Measurements from ENCODE around the gene SLC44A1.

The SLC44A1 gene

DNA sequence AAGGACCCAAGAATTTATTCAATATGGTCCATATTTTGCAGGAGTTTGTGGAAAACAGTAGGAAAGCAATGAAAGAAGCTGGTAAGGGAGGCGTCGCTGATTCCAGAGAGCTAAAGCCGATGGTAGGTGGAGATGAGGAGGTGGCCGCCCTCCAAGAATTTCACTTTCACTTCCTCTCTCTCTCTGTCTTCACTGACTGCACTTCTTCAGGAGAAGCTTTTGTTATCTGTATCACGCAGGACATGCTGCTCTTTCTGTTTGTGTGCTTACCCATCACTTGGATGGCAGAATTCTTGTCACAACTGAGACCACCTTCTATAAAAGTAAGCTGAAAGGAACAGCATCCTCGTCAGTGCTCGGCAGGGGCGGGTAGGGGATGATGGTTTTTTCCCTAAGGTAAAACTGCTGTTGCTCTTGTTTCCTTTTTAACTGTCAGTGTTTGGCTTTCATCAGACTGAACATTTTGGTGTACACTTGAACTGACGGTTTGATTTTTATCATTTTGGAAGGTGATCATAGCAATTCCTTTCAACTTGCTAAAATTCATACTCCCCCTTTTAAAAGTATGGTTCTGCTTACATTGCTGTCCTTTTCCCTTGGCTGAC is 141.0 kb downstream of the SLC44A1 start:
- DNase-seq (ENCODE audit: low read depth in 2 of 3, low spot score in 2 of 3), result peak in 1 of 3 experiments; percentile 3

DNA sequence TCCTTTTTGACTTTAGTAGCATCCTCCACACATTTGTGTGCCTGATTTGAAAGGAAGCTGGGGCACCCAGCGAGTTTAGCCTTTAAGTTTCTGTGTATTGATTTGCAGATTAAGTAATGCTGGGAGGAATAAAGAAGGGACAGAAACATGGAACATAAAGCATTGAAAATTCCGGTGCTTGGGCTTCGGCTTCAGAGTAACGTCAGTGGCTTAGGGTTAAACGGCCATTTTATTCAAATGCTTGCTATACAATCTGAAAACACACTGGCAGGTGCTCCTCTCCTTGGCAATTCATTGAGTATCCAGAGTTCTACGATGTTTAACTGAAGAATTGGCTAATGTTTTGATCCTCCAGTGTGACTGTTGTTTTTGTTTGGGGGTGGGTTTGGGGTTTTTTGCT is 145.3 kb downstream of the SLC44A1 start:
- no peak for DNase-seq (ENCODE audit: low read depth in 2 of 3, low spot score in 2 of 3)

DNA sequence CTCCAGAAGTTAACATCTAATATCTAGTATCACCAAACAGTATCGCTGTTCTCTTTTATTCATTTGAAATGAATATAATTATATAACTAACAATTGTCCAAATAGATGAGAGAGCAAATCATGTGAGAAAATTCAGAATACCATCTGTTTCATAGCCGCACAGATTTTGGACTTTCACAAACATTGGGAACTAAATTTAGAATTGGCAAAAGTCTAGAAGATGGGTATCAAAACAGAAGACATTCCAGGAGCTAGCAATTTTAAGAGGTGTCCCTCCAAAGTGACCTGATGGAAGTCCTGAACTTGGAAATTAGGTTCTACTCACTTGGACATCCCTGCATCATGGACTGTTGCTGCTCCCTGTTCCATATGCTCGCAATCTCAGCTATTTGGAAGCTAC is 146.4 kb downstream of the SLC44A1 start:
- DNase-seq (ENCODE audit: low read depth in 2 of 3, low spot score in 2 of 3), result no peak

- no peak for DNase-seq (ENCODE audit: low read depth in 2 of 3, low spot score in 2 of 3)
Observed at GRCh38 chr9:105391288-105391687, 146.8 kb downstream of the SLC44A1 start.

DNA sequence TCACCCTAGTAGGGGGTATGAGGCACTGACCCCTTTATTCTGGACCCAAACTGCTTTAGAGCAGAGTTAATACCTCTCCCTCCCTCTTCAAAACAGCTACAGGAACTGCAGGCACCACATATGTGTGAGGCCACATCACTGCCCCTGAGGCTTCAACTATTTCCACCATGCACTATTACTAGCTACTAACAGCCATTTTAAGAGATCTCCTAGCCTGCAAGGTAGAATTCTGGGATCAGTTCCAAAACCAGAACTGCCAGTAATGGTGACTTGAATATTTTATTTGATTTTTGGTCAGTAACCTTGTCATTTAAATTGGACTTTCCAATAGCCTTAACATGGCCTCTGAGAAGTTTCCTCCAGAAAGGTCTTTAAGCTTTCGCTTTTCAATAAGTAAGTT is 148.1 kb downstream of the SLC44A1 start:
- no peak for DNase-seq (ENCODE audit: low read depth in 2 of 3, low spot score in 2 of 3)

DNA sequence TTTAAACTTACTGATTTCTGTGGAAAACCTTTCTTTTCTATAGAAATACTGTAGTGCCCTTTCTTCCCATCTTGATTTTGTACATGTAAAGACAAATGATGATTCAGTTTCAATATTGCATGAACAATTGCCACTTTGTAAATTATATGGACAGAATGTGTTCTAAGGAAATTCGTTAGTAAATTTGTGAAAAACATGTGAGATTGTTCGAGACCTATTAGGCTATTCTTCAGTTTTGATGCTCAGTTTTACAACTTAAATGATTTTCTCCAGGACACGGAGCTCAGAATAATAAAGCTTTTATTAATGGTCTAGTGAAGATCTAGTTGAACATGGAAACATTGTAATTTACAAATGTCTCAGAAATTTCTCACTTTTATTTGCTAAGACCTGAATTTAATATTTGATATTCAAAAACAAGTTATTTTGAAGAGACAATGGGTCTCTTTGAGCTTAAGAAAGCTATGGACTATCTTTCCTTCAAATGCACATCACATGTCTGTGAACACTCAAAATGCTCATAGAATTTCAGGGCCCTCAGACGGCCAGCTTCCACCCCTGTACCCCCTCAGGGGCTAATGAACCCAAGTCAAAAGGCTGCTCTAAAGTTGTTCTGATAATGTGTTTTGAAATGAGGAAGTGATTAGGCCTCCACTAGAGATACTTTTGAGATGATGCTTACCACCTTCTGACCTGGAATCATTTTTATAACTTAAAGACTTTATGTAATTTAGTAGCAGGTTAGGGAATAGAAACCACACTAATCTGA is 149.3 kb downstream of the SLC44A1 start:
- no peak for DNase-seq (ENCODE audit: low read depth in 2 of 3, low spot score in 2 of 3)

DNA sequence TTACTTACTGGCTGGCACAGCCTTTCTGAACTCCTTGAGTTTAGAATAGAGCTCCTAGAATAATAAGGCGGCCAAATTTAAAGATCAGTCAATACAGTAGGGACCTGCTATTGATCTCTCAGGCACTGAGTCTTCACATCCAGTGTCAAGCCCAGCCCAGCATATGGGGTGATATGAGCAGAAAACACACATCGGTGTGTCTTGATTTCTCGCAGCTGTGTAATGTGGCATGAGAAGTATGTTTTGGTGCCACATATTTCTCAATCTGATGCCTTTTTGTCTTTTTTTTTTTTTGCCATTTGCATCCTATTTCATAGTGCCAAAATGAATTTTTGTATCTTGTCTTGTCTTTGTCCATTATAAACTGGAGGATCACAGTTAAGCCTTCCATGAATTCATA is 152.0 kb downstream of the SLC44A1 start:
- DNase-seq (ENCODE audit: low read depth in 2 of 3, low spot score in 2 of 3), result no peak

DNA sequence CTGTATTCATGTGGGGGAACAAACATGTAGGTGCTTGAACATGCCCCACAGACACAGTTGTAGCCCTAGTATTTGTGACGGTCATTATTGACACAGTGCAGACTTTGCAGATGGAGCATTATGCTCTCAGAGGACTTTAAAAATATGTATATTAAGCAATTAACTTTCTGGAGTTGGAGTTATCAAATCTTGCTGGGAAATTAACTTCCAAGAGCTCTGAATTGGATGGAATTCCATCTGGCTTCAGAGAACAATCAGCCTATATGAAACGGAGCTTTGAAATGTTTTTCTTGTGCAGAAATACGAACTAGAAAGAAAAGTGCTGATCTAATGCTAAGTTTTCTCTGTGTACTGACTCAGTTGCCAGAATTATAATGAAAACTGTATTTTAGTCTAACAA is 152.4 kb downstream of the SLC44A1 start:
- no peak for DNase-seq (ENCODE audit: low read depth in 2 of 3, low spot score in 2 of 3)

- DNase-seq (ENCODE audit: low read depth in 2 of 3, low spot score in 2 of 3), result no peak
Observed at GRCh38 chr9:105399117-105399516, 154.7 kb downstream of the SLC44A1 start.

GRCh38 chr9:105401651-105402050 is 157.2 kb downstream of the SLC44A1 start:
- no peak for DNase-seq (ENCODE audit: low read depth in 2 of 3, low spot score in 2 of 3)

GRCh38 chr9:105403552-105404248 is 159.2 kb downstream of the SLC44A1 start:
- DNase-seq (ENCODE audit: low read depth in 2 of 3, low spot score in 2 of 3), result no peak

DNA sequence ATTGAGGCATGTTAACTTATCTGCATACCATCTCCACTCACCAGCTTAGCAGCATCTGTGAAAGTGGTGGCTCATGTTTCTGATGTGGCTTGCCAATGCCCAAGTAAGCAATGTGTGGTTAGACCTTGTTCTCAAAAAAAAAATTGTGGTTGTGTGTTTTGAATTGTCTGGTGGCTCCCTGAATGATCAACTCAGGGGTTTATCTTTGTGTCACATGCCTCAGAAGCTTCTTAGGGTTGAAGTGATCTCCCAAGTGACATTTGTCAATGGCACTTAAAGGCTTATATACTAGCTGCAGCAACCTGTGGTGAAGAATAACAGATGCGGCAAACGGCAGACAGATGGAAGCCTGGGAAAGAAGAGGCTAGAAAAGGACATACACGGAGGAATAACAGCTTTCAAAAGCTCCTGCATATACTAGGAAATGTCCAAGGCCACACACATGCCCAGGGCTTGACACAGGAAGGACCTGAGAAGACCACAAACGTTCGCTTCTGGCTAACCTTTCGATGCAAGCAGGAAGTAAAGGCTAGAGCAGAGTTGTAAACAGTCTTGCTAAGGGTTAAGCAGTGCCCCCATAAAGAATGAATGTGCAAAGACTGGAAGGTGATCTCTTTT is 161.2 kb downstream of the SLC44A1 start:
- peak in 2 of 3 experiments; percentile 9 to 18 for DNase-seq (ENCODE audit: low read depth in 2 of 3, low spot score in 2 of 3)

GRCh38 chr9:105406369-105406768 is 161.9 kb downstream of the SLC44A1 start:
- DNase-seq (ENCODE audit: low read depth in 2 of 3, low spot score in 2 of 3), result no peak

DNA sequence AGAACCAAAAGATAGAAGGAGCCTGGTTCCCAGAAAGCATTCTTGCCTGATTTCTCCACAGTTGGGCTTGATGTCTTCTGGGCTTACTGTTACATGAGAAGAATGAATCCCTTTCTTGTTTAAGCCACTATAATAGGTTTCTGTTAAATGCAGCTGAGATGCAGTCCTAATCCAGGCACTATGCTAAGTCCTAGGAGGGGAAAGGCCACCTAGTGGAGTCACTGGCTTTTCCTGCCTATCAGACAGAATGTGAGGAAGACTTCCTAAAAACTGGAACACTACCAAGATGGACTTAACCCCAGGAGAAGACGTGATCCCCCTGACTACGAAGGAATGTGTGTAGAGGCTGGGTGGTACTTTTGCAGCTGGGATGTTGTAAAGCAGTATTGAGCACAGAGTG is 169.1 kb downstream of the SLC44A1 start:
- DNase-seq (ENCODE audit: low read depth in 2 of 3, low spot score in 2 of 3), result no peak

DNA sequence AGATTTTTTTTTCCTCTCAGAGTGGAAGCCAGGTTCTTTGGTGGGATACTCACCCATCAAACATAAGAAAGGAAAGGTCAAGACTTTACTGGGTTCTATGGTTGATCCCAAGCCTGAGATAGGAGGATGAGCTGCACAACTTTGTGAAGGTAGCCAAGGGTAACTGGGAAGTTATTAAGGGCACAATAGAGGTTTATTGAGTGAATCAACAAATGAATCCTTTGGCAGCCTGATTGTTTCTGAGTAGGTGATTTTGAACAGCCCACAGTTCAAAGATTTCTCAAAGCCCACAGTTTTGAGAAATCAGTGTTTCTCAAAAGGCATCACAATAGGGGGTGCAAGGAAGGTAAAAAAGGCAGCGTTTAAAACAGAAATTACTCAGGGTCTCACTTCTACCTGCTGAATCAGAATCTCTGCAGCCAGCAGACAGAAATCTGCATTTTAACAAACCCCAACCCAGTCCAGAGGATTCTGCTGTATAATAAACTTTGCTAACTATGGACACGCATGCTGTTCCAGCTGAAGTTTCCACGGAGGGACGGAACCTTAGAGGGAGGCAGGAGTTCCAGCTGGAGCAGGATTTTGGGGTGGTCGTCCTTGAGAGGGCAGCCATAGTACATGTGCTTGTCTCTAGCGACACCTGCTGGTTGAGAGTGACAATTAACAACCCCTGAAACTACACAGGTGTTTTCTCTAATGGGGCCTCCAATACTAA is 170.7 kb downstream of the SLC44A1 start:
- peak in 2 of 3 experiments; percentile 12 to 22 for DNase-seq (ENCODE audit: low read depth in 2 of 3, low spot score in 2 of 3)

- DNase-seq (ENCODE audit: low read depth in 2 of 3, low spot score in 2 of 3), result no peak
Observed at GRCh38 chr9:105415662-105415980, 171.2 kb downstream of the SLC44A1 start.

GRCh38 chr9:105416840-105417239 is 172.4 kb downstream of the SLC44A1 start:
- DNase-seq (ENCODE audit: low read depth in 2 of 3, low spot score in 2 of 3), result no peak

GRCh38 chr9:105418588-105419500 is 174.4 kb downstream of the SLC44A1 start:
- DNase-seq (ENCODE audit: low read depth in 2 of 3, low spot score in 2 of 3), result no peak

DNA sequence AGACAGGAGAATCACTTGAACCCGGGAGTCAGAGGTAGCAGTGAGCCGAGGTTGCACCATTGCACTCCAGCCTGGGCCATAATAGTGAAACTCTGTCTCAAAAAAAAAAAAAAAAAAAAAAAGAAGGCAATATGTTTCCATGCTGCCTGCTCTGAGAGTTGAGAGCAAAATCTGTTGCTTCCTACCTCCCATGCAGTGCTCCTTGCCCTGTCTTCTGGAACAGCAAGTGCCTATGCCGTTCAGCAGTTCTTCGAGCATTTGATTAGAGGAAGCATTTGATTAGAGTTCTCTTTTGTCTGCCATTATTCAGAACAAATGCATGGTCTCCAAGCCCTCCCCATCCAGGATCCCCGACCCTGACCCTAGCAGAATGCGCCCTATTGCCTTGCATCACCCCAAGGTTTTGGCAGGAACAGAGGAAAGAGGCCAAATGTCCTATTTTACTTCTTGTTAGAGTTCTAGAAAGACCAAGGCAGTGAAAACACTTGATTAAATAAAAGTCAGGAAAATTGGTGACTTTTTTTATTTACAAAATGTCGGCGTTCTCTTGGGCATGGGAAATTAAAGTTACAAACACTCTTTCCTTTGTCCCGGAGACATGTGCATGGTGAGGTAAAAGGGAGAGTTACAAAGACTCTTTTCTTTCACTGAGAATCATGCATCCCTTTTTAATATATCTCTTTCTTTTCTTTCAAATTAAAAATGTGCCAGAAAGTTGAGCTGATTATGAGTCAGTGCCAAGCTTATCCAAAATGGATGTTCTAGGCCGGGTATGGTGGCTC is 175.6 kb downstream of the SLC44A1 start:
- no peak for DNase-seq (ENCODE audit: low read depth in 2 of 3, low spot score in 2 of 3)

GRCh38 chr9:105421154-105421553 is 176.7 kb downstream of the SLC44A1 start:
- no peak for DNase-seq (ENCODE audit: low read depth in 2 of 3, low spot score in 2 of 3)
